ENCODE results near the gene MRPL36.

Gene MRPL36

DNA sequence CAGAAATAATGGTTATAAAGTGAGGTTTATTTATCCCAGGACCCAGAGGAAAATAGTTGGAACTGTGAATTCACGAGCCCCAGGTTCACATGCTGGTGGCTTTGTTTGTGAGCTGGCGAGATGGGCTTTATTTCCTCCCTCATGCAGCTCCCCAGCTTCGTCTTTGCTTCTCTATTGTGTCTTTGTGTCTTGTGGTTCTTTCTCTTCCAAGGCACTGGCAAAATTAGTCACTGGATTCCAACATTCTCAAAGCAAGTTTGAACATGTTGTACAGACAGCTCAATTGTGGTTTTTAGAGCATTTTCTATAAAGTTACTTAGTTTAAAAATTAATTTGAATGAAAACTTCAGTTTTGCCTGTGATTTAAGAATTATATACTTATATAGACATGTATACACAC lies 8.8 kb upstream of the MRPL36 start:
- TF ChIP-seq, protein P1, sequence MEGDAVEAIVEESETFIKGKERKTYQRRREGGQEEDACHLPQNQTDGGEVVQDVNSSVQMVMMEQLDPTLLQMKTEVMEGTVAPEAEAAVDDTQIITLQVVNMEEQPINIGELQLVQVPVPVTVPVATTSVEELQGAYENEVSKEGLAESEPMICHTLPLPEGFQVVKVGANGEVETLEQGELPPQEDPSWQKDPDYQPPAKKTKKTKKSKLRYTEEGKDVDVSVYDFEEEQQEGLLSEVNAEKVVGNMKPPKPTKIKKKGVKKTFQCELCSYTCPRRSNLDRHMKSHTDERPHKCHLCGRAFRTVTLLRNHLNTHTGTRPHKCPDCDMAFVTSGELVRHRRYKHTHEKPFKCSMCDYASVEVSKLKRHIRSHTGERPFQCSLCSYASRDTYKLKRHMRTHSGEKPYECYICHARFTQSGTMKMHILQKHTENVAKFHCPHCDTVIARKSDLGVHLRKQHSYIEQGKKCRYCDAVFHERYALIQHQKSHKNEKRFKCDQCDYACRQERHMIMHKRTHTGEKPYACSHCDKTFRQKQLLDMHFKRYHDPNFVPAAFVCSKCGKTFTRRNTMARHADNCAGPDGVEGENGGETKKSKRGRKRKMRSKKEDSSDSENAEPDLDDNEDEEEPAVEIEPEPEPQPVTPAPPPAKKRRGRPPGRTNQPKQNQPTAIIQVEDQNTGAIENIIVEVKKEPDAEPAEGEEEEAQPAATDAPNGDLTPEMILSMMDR (IDR thresholded peaks at IDR 0.05; ENCODE audit: low read depth, low read length): no peak

GRCh38 chr5:1807451-1808185 lies 8.0 kb upstream of the MRPL36 start:
- H3K4me3 ChIP-seq (ENCODE audit: low read depth, low read length): no peak overlapping the region
- TF ChIP-seq, protein P1 (IDR thresholded peaks at IDR 0.05; ENCODE audit: low read depth, low read length): no peak

More for the DNA sequence above, 8.8 kb upstream of the MRPL36 start:
- no peak overlapping the region for H3K4me3 ChIP-seq (ENCODE audit: low read depth, low read length)

DNA sequence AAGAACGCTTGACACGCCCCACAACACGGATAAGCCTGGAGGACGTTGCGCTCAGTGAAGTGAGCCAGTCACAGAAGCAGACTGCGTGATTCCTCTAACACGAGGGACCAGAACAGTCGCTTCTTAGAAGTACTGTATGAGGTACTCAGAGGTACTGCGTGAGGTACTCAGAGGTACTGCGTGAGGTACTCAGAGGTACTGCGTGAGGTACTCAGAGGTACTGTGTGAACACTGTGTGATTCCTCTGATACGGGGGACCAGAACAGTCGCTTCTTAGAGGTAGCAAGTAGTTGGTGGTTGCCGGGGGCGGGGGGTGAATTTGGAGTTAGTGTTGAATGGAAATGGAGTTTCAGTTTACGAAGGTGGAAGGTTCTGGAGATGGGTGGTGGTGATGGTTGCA lies 7.3 kb upstream of the MRPL36 start:
- TF ChIP-seq, protein P1 (IDR thresholded peaks at IDR 0.05; ENCODE audit: low read depth, low read length): no peak
- no peak overlapping the region for H3K4me3 ChIP-seq (ENCODE audit: low read depth, low read length)

- TF ChIP-seq, protein P1 (IDR thresholded peaks at IDR 0.05; ENCODE audit: low read depth, low read length): no peak
- H3K4me3 ChIP-seq (ENCODE audit: low read depth, low read length): no peak overlapping the region
Observed at GRCh38 chr5:1806199-1806598, 6.6 kb upstream of the MRPL36 start.

DNA sequence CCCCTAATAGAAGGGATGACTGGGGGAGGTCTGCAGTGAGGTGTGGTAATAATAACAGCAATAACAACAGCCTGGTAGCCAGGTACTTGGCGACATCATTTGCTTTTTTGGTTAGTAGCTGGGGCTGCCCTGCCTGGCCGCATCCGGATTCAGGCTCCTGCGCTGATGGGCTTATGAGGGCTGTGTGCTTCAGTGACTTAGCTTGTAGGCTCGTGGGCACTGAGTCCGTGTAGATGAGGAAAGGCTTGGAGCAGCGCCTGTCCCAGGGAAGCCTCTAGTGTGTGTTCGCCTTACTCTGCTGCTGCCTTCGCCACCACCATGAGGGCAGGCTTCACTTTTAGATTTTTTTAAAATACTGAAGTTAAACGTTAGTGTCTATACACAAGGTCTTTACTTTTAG lies 6.1 kb upstream of the MRPL36 start:
- H3K4me3 ChIP-seq (ENCODE audit: low read depth, low read length): no peak overlapping the region
- TF ChIP-seq, protein P1 (IDR thresholded peaks at IDR 0.05; ENCODE audit: low read depth, low read length): no peak

GRCh38 chr5:1805326-1805725 lies 5.7 kb upstream of the MRPL36 start:
- no peak overlapping the region for H3K4me3 ChIP-seq (ENCODE audit: low read depth, low read length)
- TF ChIP-seq, protein P1 (IDR thresholded peaks at IDR 0.05; ENCODE audit: low read depth, low read length): no peak

DNA sequence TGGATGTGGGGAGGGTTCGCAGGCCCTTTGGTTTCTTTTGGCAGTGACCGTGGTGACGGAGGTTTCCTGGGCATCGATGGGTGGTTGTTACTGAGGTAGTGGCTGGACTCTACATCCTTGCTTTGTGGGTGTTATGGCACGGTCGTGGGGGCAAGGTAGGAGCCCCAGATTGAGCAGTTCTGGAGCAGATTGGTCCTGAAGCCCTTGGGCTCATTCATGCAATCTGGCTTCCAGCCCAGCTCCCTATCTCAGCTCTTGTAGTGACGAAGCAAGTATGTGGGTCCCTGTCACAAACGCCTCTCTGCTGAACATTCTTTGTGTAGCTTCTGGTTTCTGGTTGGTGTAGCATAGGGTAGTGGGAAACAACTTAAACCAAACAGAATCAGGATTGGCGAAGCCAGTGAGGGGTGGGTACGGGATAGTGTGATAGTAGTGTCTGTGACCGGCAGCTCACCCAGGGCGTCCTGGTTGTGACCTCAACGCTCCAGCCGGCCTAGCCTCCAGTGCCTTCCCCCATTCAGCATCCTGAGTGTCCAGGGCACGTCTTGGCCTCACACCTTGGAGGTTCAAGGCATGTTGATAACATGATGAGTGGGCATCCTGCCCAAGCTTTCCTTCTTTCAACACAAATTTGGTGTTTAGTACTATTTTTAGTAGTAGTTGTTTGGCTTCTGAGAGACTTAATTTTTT lies 4.5 kb upstream of the MRPL36 start:
- TF ChIP-seq, protein P1 (IDR thresholded peaks at IDR 0.05; ENCODE audit: low read depth, low read length): no peak
- H3K4me3 ChIP-seq (ENCODE audit: low read depth, low read length): no peak overlapping the region

Measured in WI38 (cell line).